ENCODE data around the gene BID.

GRCh38 chr22:17706947-17707346, 67.3 kb downstream of the BID start:
- no peak for TF ChIP-seq EZH2 (IDR thresholded peaks at IDR 0.05; ENCODE audit: insufficient read depth, poor library complexity, severe bottlenecking)
- TF ChIP-seq EZH2phosphoT487 (IDR thresholded peaks at IDR 0.05; ENCODE audit: insufficient read depth, low read depth) = no peak
